Mucosa of descending colon (tissue), 3 donors: ENCODE measurements around the gene ITGB7. TPM values are rescaled to one million over a fixed set of nuclear protein-coding genes. Genes with fewer than 3 reads are reported as not detected.

Source experiments
- ATAC-seq: fragments of 200-7000 bp; cut with Tn5 transposase; one replicate; pipeline ENCODE4 v1.9.1; 2020; ENCODE audit warnings: mild to moderate bottlenecking, moderate library complexity
- DNase-seq, 3 donors: peaks; one replicate each; pipeline ENCODE4 v3.0.0-alpha.2; 2020
- H3K36me3 ChIP-seq: fragments of 200-600 bp; one replicate; pipeline ENCODE4 v1.8.0; 2021; ENCODE audit warnings: low read depth, mild to moderate bottlenecking
- H3K4me1 ChIP-seq: fragments of 200-600 bp; one replicate; pipeline ENCODE4 v1.8.0; 2021; ENCODE audit warnings: low read depth, mild to moderate bottlenecking
- H3K4me3 ChIP-seq: fragments of 200-600 bp; one replicate; pipeline ENCODE4 v1.8.0; 2021; ENCODE audit warnings: mild to moderate bottlenecking
- H3K9me3 ChIP-seq: fragments of 200-600 bp; one replicate; pipeline ENCODE4 v1.8.0; 2021; ENCODE audit warnings: mild to moderate bottlenecking
- intact Hi-C, 2 donors: fragments of 100-400 bp; cut with DNase I in 1 of 2; cut with micrococcal nuclease in 1 of 2; formaldehyde crosslinking; loops; one replicate each; pipeline versions ENCODE4 v1.11.0 to v1.11.1; 2022; cut with DNase I, micrococcal nuclease
- total RNA-seq, 3 donors: library from RNA; stranded (reverse); fragmentation: NEBNext Ultra II Directional in 2 of 3; extraction: Animal tissue kit (Norgen Biotek cat#: 25700) in 2 of 3; gene quantifications; one replicate each; pipeline versions ENCODE4 v1.2.1 to v1.2.4, GENCODE V29; 2021 to 2023
- TF ChIP-seq, protein P1 (sequence below): fragments of 200-600 bp; IDR thresholded peaks from one replicate; pipeline ENCODE4 v1.8.0; 2022; ENCODE audit warnings: antibody characterized with exemption, mild to moderate bottlenecking
- donor health status: DM: no; HTN: no; CAD: no; lungs with moderate emphysema.
- donor health status: DM: no; HTN: no; CAD: no.
- donor health status: DM: no; HTN: yes; CAD: no.

ITGB7 gene
- total RNA-seq, 3 donors from 2014 or later = 6.2 to 13.8 (median 7.3) TPM

- Histone ChIP-seq H3K36me3 (no peaks in the 10 kb centered on the region), H3K9me3 (no peaks in the 10 kb centered on the region), H3K4me3 (no peak overlapping the region), H3K4me1 (peaks cover 8% of the 10 kb centered on the region)
- ATAC-seq (no peak), DNase-seq (no peak)
- TF ChIP-seq, protein P1, sequence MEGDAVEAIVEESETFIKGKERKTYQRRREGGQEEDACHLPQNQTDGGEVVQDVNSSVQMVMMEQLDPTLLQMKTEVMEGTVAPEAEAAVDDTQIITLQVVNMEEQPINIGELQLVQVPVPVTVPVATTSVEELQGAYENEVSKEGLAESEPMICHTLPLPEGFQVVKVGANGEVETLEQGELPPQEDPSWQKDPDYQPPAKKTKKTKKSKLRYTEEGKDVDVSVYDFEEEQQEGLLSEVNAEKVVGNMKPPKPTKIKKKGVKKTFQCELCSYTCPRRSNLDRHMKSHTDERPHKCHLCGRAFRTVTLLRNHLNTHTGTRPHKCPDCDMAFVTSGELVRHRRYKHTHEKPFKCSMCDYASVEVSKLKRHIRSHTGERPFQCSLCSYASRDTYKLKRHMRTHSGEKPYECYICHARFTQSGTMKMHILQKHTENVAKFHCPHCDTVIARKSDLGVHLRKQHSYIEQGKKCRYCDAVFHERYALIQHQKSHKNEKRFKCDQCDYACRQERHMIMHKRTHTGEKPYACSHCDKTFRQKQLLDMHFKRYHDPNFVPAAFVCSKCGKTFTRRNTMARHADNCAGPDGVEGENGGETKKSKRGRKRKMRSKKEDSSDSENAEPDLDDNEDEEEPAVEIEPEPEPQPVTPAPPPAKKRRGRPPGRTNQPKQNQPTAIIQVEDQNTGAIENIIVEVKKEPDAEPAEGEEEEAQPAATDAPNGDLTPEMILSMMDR = no peak
- intact Hi-C loops = loop anchor here (5.0 to 10.0 kb wide), 2 partner anchors 34 to 132 kb away; no protein-coding TSS in a partner anchor
These were observed 10.6 kb downstream of the ITGB7 start for GRCh38 chr12:53196486-53196885.

- no peak for ATAC-seq
- Histone ChIP-seq H3K4me1 (peaks cover 8% of the 10 kb centered on the region), H3K4me3 (no peak overlapping the region), H3K36me3 (no peaks in the 10 kb centered on the region), H3K9me3 (no peaks in the 10 kb centered on the region)
- TF ChIP-seq, protein P1 = no peak
- no peak for DNase-seq
- intact Hi-C loops = loop anchor here (5.0 to 10.0 kb wide), 2 partner anchors 33 to 131 kb away; no protein-coding TSS in a partner anchor
These were observed 11.3 kb downstream of the ITGB7 start for GRCh38 chr12:53195516-53196420.

DNA sequence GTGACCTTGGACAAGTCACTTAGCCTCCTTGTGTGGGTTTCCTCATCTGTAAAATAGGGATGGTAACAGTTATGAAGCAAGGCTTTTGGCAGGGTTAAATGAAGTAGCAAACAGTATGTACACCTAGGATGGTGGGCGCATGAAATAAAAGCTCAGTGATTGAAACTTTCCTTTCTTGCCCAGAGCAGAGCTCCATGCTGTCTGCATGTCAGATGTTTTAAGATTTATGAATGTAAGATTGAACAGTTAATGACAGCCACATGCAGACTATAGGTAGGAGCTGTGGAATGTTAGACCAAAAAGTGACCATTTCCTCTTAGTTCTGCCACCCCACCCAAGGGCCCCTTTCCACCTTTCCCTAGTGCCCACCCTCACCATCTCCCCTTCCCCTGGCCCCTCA is 12.1 kb downstream of the ITGB7 start:
- ATAC-seq = no peak
- TF ChIP-seq, protein P1 = no peak
- H3K9me3 ChIP-seq = no peaks in the 10 kb centered on the region
- intact Hi-C loops = loop anchor here (5.0 to 10.0 kb wide), 2 partner anchors 33 to 130 kb away; no protein-coding TSS in a partner anchor
- DNase-seq = no peak
- no peak overlapping the region for H3K4me3 ChIP-seq
- H3K36me3 ChIP-seq = no peaks in the 10 kb centered on the region
- peaks cover 8% of the 10 kb centered on the region for H3K4me1 ChIP-seq

GRCh38 chr12:53193985-53194716 is 12.9 kb downstream of the ITGB7 start:
- H3K9me3 ChIP-seq = no peaks in the 10 kb centered on the region
- H3K36me3 ChIP-seq = no peaks in the 10 kb centered on the region
- intact Hi-C loops = loop anchor here in 1 of 2 donors (10.0 kb wide), 1 partner anchor 129 kb away; no protein-coding TSS in a partner anchor
- peaks cover 8% of the 10 kb centered on the region for H3K4me1 ChIP-seq
- TF ChIP-seq, protein P1 = no peak
- H3K4me3 ChIP-seq = no peak overlapping the region
- ATAC-seq (no peak), DNase-seq (no peak)

DNA sequence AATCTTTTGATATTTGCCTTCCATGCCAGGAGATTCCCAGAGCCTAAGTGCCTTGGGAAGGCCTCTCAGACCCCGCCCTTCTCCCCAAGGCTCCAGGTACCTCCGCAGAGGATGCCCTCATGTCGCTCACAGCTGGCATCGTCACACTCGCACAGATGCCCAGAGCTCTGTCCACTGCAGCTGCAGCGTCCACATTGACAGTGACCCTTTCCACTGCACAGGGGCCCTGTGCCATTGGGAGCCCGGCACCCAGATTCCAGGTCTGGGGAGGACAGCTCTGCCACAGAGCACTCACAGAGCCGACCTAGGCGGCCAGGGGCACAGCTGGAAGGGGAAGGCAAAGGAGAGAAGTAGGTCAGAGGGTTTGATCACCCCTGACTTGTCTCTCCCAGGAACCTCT is 14.0 kb downstream of the ITGB7 start:
- Histone ChIP-seq H3K36me3 (no peaks in the 10 kb centered on the region), H3K9me3 (no peaks in the 10 kb centered on the region), H3K4me3 (no peak overlapping the region), H3K4me1 (peaks cover 6% of the 10 kb centered on the region)
- no peak for DNase-seq
- no peak for ATAC-seq
- TF ChIP-seq, protein P1 = no peak
- intact Hi-C loops = loop anchor here in 1 of 2 donors (10.0 kb wide), 1 partner anchor 128 kb away; no protein-coding TSS in a partner anchor
